GM12878 (cell line): ENCODE data around the gene STARD4. TPM values are rescaled to one million over a fixed set of nuclear protein-coding genes. Genes with fewer than 3 reads are reported as not detected.

ENCODE experiments used
- ATAC-seq: fragments of 200-7000 bp; cut with Tn5 transposase; 3 replicates; pipeline ENCODE4 v1.9.1; 2020; ENCODE audit warnings: mild to moderate bottlenecking, moderate library complexity
- BruUV-seq: library from RNA; stranded (reverse); fragments of 400-500 nt; replicated peaks from 2 replicates; lab custom pipeline; 2021; lab: Mats Ljungman, UMichigan
- CTCF ChIA-PET: fragments of 300-600 bp; sonication (Branson Sonifier 250); formaldehyde crosslinking; extraction: SDS; loops from one replicate; lab custom pipeline; 2021; ENCODE audit warnings: inconsistent platforms; lab: Yijun Ruan, JAX
- POLR2A ChIA-PET: fragments of 350-600 bp; formaldehyde crosslinking; extraction: SDS; loops from one replicate; lab custom pipeline; 2021; ENCODE audit warnings: inconsistent platforms; lab: Charles Lee
- RAD21 ChIA-PET: fragments of 300-600 bp; sonication (Branson Sonifier 250); formaldehyde crosslinking; loops from one replicate; lab custom pipeline; 2023; ENCODE audit warnings: antibody characterized with exemption; ENCODE audit not compliant: unreplicated experiment; lab: Charles Lee
- SMC1A ChIA-PET: fragments of 300-600 bp; sonication (Branson Sonifier 250); formaldehyde crosslinking; loops from one replicate; lab custom pipeline; 2023; ENCODE audit not compliant: unreplicated experiment, uncharacterized antibody; lab: Charles Lee
- DNase-seq: peaks from one replicate; pipeline ENCODE4 v3.0.0-alpha.2; 2011; ENCODE audit warnings: low read depth, low spot score
- FAIRE-seq: peaks from 3 replicates; lab custom pipeline; 2011; peaks lifted over from hg19 to GRCh38; lab: Jason Lieb, UNC
- H2AFZ ChIP-seq: 2 replicates; pipeline ENCODE4 v1.6.0; 2011; ENCODE audit warnings: low read depth, low read length, control low read depth; ENCODE audit not compliant: control insufficient read depth
- H3K27ac ChIP-seq: 2 replicates; pipeline ENCODE4 v1.5.1; 2011; ENCODE audit warnings: control low read depth; ENCODE audit not compliant: control insufficient read depth, insufficient read depth
- H3K27me3 ChIP-seq, 2 experiments: replicated peaks in 1 of 2; 2 replicates each; pipeline versions ENCODE4 v1.6.0 to v1.6.1; 2011; ENCODE audit warnings: low read length in 1 of 2; ENCODE audit not compliant: control insufficient read depth in 2 of 2, insufficient read depth in 2 of 2
- H3K36me3 ChIP-seq, 2 experiments: 2 replicates each; pipeline ENCODE4 v1.5.1; 2011; ENCODE audit warnings: low read length in 1 of 2; ENCODE audit not compliant: control insufficient read depth in 2 of 2, insufficient read depth in 2 of 2
- H3K4me1 ChIP-seq: 2 replicates; pipeline ENCODE4 v1.6.1; 2011; ENCODE audit warnings: mild to moderate bottlenecking, low read length, moderate library complexity, mixed read lengths; ENCODE audit not compliant: control insufficient read depth, insufficient read depth
- H3K4me2 ChIP-seq: 2 replicates; pipeline ENCODE4 v1.6.0; 2011; ENCODE audit warnings: control low read depth; ENCODE audit not compliant: control insufficient read depth, insufficient read depth
- H3K4me3 ChIP-seq: fragments of 200-600 bp; sonication (generic); 2 replicates; pipeline ENCODE4 v1.5.1; 2016
- H3K79me2 ChIP-seq: 2 replicates; pipeline ENCODE4 v1.6.0; 2011; ENCODE audit warnings: low read length; ENCODE audit not compliant: control insufficient read depth, insufficient read depth
- H3K9ac ChIP-seq: 2 replicates; pipeline ENCODE4 v1.8.0; 2011; ENCODE audit warnings: low read length, control low read depth, mixed read lengths; ENCODE audit not compliant: control insufficient read depth, insufficient read depth
- H3K9me3 ChIP-seq: replicated peaks from 3 replicates; pipeline ENCODE4 v1.5.1; 2011; ENCODE audit warnings: mild to moderate bottlenecking, low read length; ENCODE audit not compliant: control insufficient read depth, insufficient read depth
- H4K20me1 ChIP-seq: 2 replicates; pipeline ENCODE4 v1.6.0; 2011; ENCODE audit not compliant: control insufficient read depth, insufficient read depth
- BHLHE40 ChIP-seq, 2 experiments: fragments of 450-650 bp in 1 of 2; IDR thresholded peaks; 2 replicates each; pipeline ENCODE4 v1.6.1; 2011 to 2017; ENCODE audit warnings: low read depth in 2 of 2, borderline replicate concordance in 1 of 2, improper control_type of control experiment in 1 of 2, low read length in 1 of 2, mild to moderate bottlenecking in 1 of 2
- HDAC6 ChIP-seq: fragments of 200-600 bp; sonication (generic); IDR thresholded peaks from one replicate; pipeline ENCODE4 v1.8.0; 2017; ENCODE audit warnings: antibody characterized with exemption; ENCODE audit not compliant: unreplicated experiment
- IKZF2 ChIP-seq, 2 experiments: fragments of 450-650 bp; IDR thresholded peaks; 2 replicates each; pipeline ENCODE4 v1.6.1; 2017; ENCODE audit warnings: mild to moderate bottlenecking in 2 of 2, moderate library complexity in 2 of 2
- IRF4 ChIP-seq: IDR thresholded peaks from 2 replicates; pipeline ENCODE4 v1.6.1; 2011; ENCODE audit warnings: low read depth, low read length
- IRF5 ChIP-seq: fragments of 450-650 bp; IDR thresholded peaks from 2 replicates; pipeline ENCODE4 v1.6.1; 2017; ENCODE audit warnings: borderline replicate concordance
- NR2F1 ChIP-seq: fragments of 450-650 bp; conservative IDR thresholded peaks from 2 replicates; pipeline ENCODE4 v1.6.1; 2017; ENCODE audit warnings: mild to moderate bottlenecking
- PKNOX1 ChIP-seq: fragments of 450-650 bp; IDR thresholded peaks from 2 replicates; pipeline ENCODE4 v1.6.1; 2016; ENCODE audit warnings: mild to moderate bottlenecking
- SMAD1 ChIP-seq: fragments of 450-650 bp; IDR thresholded peaks from 2 replicates; pipeline ENCODE4 v1.6.1; 2018; ENCODE audit warnings: mild to moderate bottlenecking, low read depth; ENCODE audit not compliant: partially characterized antibody
- SRF ChIP-seq, 2 experiments: IDR thresholded peaks; 2 replicates each; pipeline ENCODE4 v1.6.1; 2011; ENCODE audit warnings: low read depth in 2 of 2, low read length in 2 of 2, mild to moderate bottlenecking in 1 of 2, moderate library complexity in 1 of 2
- ZNF384 ChIP-seq: IDR thresholded peaks from 2 replicates; pipeline ENCODE4 v1.6.1; 2012; ENCODE audit warnings: low read depth, mild to moderate bottlenecking, low read length, improper control_type of control experiment, borderline replicate concordance
- ZNF622 ChIP-seq: fragments of 450-650 bp; IDR thresholded peaks from 2 replicates; pipeline ENCODE4 v1.6.1; 2017; ENCODE audit warnings: mild to moderate bottlenecking, inconsistent platforms
- ZSCAN29 ChIP-seq: fragments of 450-650 bp; IDR thresholded peaks from 2 replicates; pipeline ENCODE4 v1.6.1; 2017; ENCODE audit warnings: mild to moderate bottlenecking, moderate library complexity
- whole genome bisulfite sequencing: methylation state at CpG from one replicate; pipeline ENCODE4 v1.1.6; 2016; ENCODE audit warnings: low lambda C conversion rate; ENCODE audit not compliant: insufficient replicate concordance, insufficient coverage; ENCODE audit errors: missing lambda C conversion rate; 5-methylcytosine and 5-hydroxymethylcytosine counted together
- in situ Hi-C: fragments of 300-500 bp; cut with MboI; formaldehyde crosslinking; loops from 9 replicates; pipeline ENCODE4 v1.14.3; 2018; ENCODE audit warnings: mixed read lengths
- intact Hi-C: fragments of 100-400 bp; cut with micrococcal nuclease; formaldehyde crosslinking; loops from one replicate; pipeline ENCODE4 v1.14.2; 2022; ENCODE audit not compliant: unreplicated experiment
- polyA plus RNA-seq, 11 experiments: library from polyadenylated mRNA; depleted of rRNA in 4 of 11; unstranded in 6 of 11; stranded (reverse) in 5 of 11; fragments of >200 nt; fragmentation: Nextera tagmentation in 4 of 11; fragmentation: Illumina TruSeq in 1 of 11; extraction: Ambion mirVana in 4 of 11; extraction: Trizol in 1 of 11; gene quantifications; 1 replicate in 1 of 11; 2 replicates in 10 of 11; pipeline versions ENCODE4 v1.2.1 to v1.2.3, GENCODE V29; 2011 to 2016; ENCODE audit warnings: inconsistent platforms in 2 of 11, missing spikeins in 2 of 11, low read depth in 1 of 11
- total RNA-seq, 4 experiments: library from RNA; depleted of rRNA in 3 of 4; stranded (reverse); fragments of >200 nt in 3 of 4; fragmentation: Illumina TruSeq in 1 of 4; extraction: Trizol in 1 of 4; gene quantifications; 2 replicates each; pipeline versions ENCODE4 v1.2.1 to v1.2.3, GENCODE V29; 2013 to 2021
- TF ChIP-seq, protein P1 (sequence below): fragments of 450-650 bp; IDR thresholded peaks from 2 replicates; pipeline ENCODE4 v1.6.1; 2016; ENCODE audit warnings: mild to moderate bottlenecking, moderate library complexity, borderline replicate concordance

Gene STARD4
- total and polyA plus RNA-seq, 10 of the 15 experiments (the other 5 are each of a cell fraction or from before 2014, with no cell fraction given): 41.9 to 190 (median 71.6) TPM

DNA sequence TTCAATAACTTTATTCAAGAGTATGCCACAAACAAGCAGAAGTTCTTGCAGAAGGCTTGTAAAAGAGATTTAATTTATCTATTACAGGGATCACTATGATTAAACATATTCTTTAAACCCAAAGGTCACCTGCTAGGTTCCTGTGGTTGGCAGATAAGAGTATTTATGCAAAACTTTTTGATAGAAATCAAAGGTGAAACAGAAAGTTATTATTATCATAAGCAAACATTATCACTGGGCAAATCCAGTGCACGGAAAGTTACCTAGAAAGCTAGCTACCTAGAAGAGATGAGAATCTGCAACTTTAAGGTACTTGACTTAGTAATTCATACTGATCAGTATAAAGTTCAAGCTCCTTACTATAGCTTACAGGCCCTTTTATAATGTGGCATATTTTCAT, 3.2 kb downstream of the STARD4 start:
- WGBS: 88% methylated on average over 1 of the region's 1 CpG
- ChIA-PET RAD21 (interaction anchor here (0.5 to 5.7 kb wide), 9 partner anchors 12 to 278 kb away, joined by 3 to 55 read pairs (median 4); partner anchors contain the start of gene NREP), POLR2A (interaction anchor here (0.5 to 2.0 kb wide), 7 partner anchors 9 to 1471 kb away, joined by 3 to 6 read pairs (median 4); no protein-coding TSS in a partner anchor), SMC1A (interaction anchor here (0.8 to 7.5 kb wide), 13 partner anchors 8 to 652 kb away, joined by 3 to 49 read pairs (median 4); no protein-coding TSS in a partner anchor), CTCF (interaction anchor here (3.6 kb wide), 1 partner anchor 23 kb away, joined by 29 read pairs; no protein-coding TSS in a partner anchor)
- H3K27ac ChIP-seq: peak overlapping the region; percentile 97; the same call in 1 of the 2 replicates
- H3K4me1 ChIP-seq: no peaks in the 10 kb centered on the region
- TF ChIP-seq SMAD1 (no peak), SRF (IDR thresholded peaks at IDR 0.05; ENCODE audit: low read depth in 2 of 2, low read length in 2 of 2) (no peak), ZNF384 (no peak), PKNOX1 (no peak), IKZF2 (IDR thresholded peaks at IDR 0.05) (no peak), BHLHE40 (IDR thresholded peaks at IDR 0.05; ENCODE audit: borderline replicate concordance in 1 of 2, low read depth in 2 of 2, low read length in 1 of 2) (peak in 1 of 2 experiments; percentile 50; a peak in 2 of 4 replicates), IRF4 (no peak), NR2F1 (peak; percentile 70; the same call in 1 of the 2 replicates), HDAC6 (no peak), ZSCAN29 (no peak), IRF5 (no peak), ZNF622 (no peak)
- TF ChIP-seq, protein P1, sequence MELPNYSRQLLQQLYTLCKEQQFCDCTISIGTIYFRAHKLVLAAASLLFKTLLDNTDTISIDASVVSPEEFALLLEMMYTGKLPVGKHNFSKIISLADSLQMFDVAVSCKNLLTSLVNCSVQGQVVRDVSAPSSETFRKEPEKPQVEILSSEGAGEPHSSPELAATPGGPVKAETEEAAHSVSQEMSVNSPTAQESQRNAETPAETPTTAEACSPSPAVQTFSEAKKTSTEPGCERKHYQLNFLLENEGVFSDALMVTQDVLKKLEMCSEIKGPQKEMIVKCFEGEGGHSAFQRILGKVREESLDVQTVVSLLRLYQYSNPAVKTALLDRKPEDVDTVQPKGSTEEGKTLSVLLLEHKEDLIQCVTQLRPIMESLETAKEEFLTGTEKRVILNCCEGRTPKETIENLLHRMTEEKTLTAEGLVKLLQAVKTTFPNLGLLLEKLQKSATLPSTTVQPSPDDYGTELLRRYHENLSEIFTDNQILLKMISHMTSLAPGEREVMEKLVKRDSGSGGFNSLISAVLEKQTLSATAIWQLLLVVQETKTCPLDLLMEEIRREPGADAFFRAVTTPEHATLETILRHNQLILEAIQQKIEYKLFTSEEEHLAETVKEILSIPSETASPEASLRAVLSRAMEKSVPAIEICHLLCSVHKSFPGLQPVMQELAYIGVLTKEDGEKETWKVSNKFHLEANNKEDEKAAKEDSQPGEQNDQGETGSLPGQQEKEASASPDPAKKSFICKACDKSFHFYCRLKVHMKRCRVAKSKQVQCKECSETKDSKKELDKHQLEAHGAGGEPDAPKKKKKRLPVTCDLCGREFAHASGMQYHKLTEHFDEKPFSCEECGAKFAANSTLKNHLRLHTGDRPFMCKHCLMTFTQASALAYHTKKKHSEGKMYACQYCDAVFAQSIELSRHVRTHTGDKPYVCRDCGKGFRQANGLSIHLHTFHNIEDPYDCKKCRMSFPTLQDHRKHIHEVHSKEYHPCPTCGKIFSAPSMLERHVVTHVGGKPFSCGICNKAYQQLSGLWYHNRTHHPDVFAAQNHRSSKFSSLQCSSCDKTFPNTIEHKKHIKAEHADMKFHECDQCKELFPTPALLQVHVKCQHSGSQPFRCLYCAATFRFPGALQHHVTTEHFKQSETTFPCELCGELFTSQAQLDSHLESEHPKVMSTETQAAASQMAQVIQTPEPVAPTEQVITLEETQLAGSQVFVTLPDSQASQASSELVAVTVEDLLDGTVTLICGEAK: peak; percentile 70; the same call in 1 of the 2 replicates
- in situ Hi-C loops (loop anchor here (25.0 kb wide), 2 partner anchors 772 to 1453 kb away; partner anchors contain the start of genes SLC25A46 and TMEM232), intact Hi-C loops (no loop called here)
- H3K36me3 ChIP-seq: peaks cover 0 to 14% of the 10 kb centered on the region in 2 experiments; a peak in 3 of 4 replicates
- no peak overlapping the region for H2AFZ ChIP-seq
- ATAC-seq (no peak), DNase-seq (no peak), FAIRE-seq (no peak)
- peak overlapping the region; percentile 85 for H3K4me3 ChIP-seq
- H3K9ac ChIP-seq: peak overlapping the region; percentile 15
- H3K4me2 ChIP-seq: peak overlapping the region; percentile 87
- peaks cover 82% of the 10 kb centered on the region for H3K79me2 ChIP-seq
- H3K9me3 ChIP-seq: no peaks in the 10 kb centered on the region
- H3K27me3 ChIP-seq: no peaks in the 10 kb centered on the region
- no TSS peak for BruUV-seq
- no peaks in the 10 kb centered on the region; the same call in 1 of the 2 replicates for H4K20me1 ChIP-seq
